Measurements from ENCODE around the gene KLHL28. TPM values are rescaled to one million over a fixed set of nuclear protein-coding genes. Genes with fewer than 3 reads are reported as not detected.

KLHL28 gene
- total RNA-seq (9.2 and 9.7 TPM in 2 replicates), polyA plus RNA-seq (5.4 and 6.1 TPM in 2 replicates), polyA minus RNA-seq (ENCODE audit: low replicate concordance) (2.3 and 4.6 TPM in 2 replicates)
- 3.7 and 4.5 TPM in 2 replicates for polyA plus RNA-seq (2012)

- peaks cover 83% of the 10 kb centered on the region for H3K79me2 ChIP-seq (ENCODE audit: control insufficient read depth, insufficient read depth, low read length)
- H3K27me3 ChIP-seq (ENCODE audit: control insufficient read depth, insufficient read depth, low read length), result no peaks in the 10 kb centered on the region
- H3K4me1 ChIP-seq (ENCODE audit: control insufficient read depth, extremely low read depth, insufficient read depth, low read length), result peaks cover 2% of the 10 kb centered on the region
- H2AFZ ChIP-seq (ENCODE audit: low read length), result peak within 1 kb of the TSS; percentile 86
- peak within 1 kb of the TSS; percentile 97 for H3K4me2 ChIP-seq (ENCODE audit: extremely low read depth, insufficient read depth, low read length)
- peak within 1 kb of the TSS; percentile 84 for H3K27ac ChIP-seq (ENCODE audit: insufficient read depth, low read length)
- no peaks in the 10 kb centered on the region for H3K9me3 ChIP-seq (ENCODE audit: control insufficient read depth, insufficient read depth, low read depth, low read length)
- peak within 1 kb of the TSS; percentile 63 for H3K9ac ChIP-seq (ENCODE audit: insufficient read depth, low read length)
- no peaks in the 10 kb centered on the region for H4K20me1 ChIP-seq (ENCODE audit: control insufficient read depth, extremely low read depth, insufficient read depth, low read length)
- peak; percentile 100 for DNase-seq (ENCODE audit: low read depth in 2 of 2)
- TF ChIP-seq EZH2 (IDR thresholded peaks at IDR 0.05; ENCODE audit: low read length, missing control alignments), result no peak
- TF ChIP-seq CTCF (conservative IDR thresholded peaks at IDR 0.05 in 1 of 2, IDR thresholded peaks at IDR 0.05 in 1 of 2; ENCODE audit: low read depth in 1 of 2, low read length in 2 of 2), result no peak
- H3K4me3 ChIP-seq (replicated peaks in 1 of 4; ENCODE audit: control extremely low read depth in 1 of 4, insufficient read depth in 1 of 4, low read depth in 3 of 4, low read length in 4 of 4), result peak within 1 kb of the TSS; percentile 65 to 98 (median 89)
- no peaks in the 10 kb centered on the region for H3K36me3 ChIP-seq (ENCODE audit: control insufficient read depth, insufficient read depth, low read length)
Measured at GRCh38 chr14:44961554-44962333, at the start of gene KLHL28, which contains the start of gene TOGARAM1. TSS of gene KLHL28 (minus strand) at chr14:44961947. CDS start at chr14:44945928, 16,019 bp downstream. TSS of gene TOGARAM1 (plus strand) at chr14:44962190. CDS start at chr14:44962422, 232 bp downstream.

- H3K4me2 ChIP-seq (ENCODE audit: extremely low read depth, insufficient read depth, low read length), result no peak overlapping the region
- no peak overlapping the region for H3K4me3 ChIP-seq (replicated peaks in 1 of 4; ENCODE audit: control extremely low read depth in 1 of 4, insufficient read depth in 1 of 4, low read depth in 3 of 4, low read length in 4 of 4)
- no peak overlapping the region for H2AFZ ChIP-seq (ENCODE audit: low read length)
- TF ChIP-seq EZH2 (IDR thresholded peaks at IDR 0.05; ENCODE audit: low read length, missing control alignments) (no peak), CTCF (conservative IDR thresholded peaks at IDR 0.05 in 1 of 2, IDR thresholded peaks at IDR 0.05 in 1 of 2; ENCODE audit: low read depth in 1 of 2, low read length in 2 of 2) (no peak)
- H4K20me1 ChIP-seq (ENCODE audit: control insufficient read depth, extremely low read depth, insufficient read depth, low read length), result no peaks in the 10 kb centered on the region
- no peak for DNase-seq (ENCODE audit: low read depth in 2 of 2)
- H3K9ac ChIP-seq (ENCODE audit: insufficient read depth, low read length), result no peak overlapping the region
- H3K4me1 ChIP-seq (ENCODE audit: control insufficient read depth, extremely low read depth, insufficient read depth, low read length), result no peaks in the 10 kb centered on the region
- no peaks in the 10 kb centered on the region for H3K36me3 ChIP-seq (ENCODE audit: control insufficient read depth, insufficient read depth, low read length)
- H3K27me3 ChIP-seq (ENCODE audit: control insufficient read depth, insufficient read depth, low read length), result no peaks in the 10 kb centered on the region
- no peaks in the 10 kb centered on the region for H3K9me3 ChIP-seq (ENCODE audit: control insufficient read depth, insufficient read depth, low read depth, low read length)
- no peak overlapping the region for H3K27ac ChIP-seq (ENCODE audit: insufficient read depth, low read length)
- no peaks in the 10 kb centered on the region for H3K79me2 ChIP-seq (ENCODE audit: control insufficient read depth, insufficient read depth, low read length)
Measured at GRCh38 chr14:45003924-45004323, 42.2 kb upstream of the KLHL28 start.

GRCh38 chr14:44995770-44996294 is 34.1 kb upstream of the KLHL28 start:
- Histone ChIP-seq H3K4me2 (ENCODE audit: extremely low read depth, insufficient read depth, low read length) (no peak overlapping the region), H3K4me3 (replicated peaks in 1 of 4; ENCODE audit: control extremely low read depth in 1 of 4, insufficient read depth in 1 of 4, low read depth in 3 of 4, low read length in 4 of 4) (no peak overlapping the region), H3K9me3 (ENCODE audit: control insufficient read depth, insufficient read depth, low read depth, low read length) (no peaks in the 10 kb centered on the region), H3K9ac (ENCODE audit: insufficient read depth, low read length) (no peak overlapping the region), H2AFZ (ENCODE audit: low read length) (no peak overlapping the region), H3K4me1 (ENCODE audit: control insufficient read depth, extremely low read depth, insufficient read depth, low read length) (no peaks in the 10 kb centered on the region), H3K27ac (ENCODE audit: insufficient read depth, low read length) (no peak overlapping the region), H3K27me3 (ENCODE audit: control insufficient read depth, insufficient read depth, low read length) (no peaks in the 10 kb centered on the region), H4K20me1 (ENCODE audit: control insufficient read depth, extremely low read depth, insufficient read depth, low read length) (no peaks in the 10 kb centered on the region), H3K79me2 (ENCODE audit: control insufficient read depth, insufficient read depth, low read length) (no peaks in the 10 kb centered on the region), H3K36me3 (ENCODE audit: control insufficient read depth, insufficient read depth, low read length) (no peaks in the 10 kb centered on the region)
- peak in 1 of 2 donors; percentile 10 for DNase-seq (ENCODE audit: low read depth in 2 of 2)
- no peak for TF ChIP-seq CTCF (conservative IDR thresholded peaks at IDR 0.05 in 1 of 2, IDR thresholded peaks at IDR 0.05 in 1 of 2; ENCODE audit: low read depth in 1 of 2, low read length in 2 of 2)
